Heart right ventricle (tissue), 16 donors: ENCODE data around the gene GAREM1. TPM values are rescaled to one million over a fixed set of nuclear protein-coding genes. Genes with fewer than 3 reads are reported as not detected.

ENCODE experiments used
- ATAC-seq, 8 donors: fragments of 200-7000 bp; cut with Tn5 transposase; one replicate each; pipeline ENCODE4 v1.9.1; 2020; ENCODE audit warnings: mild to moderate bottlenecking in 8 of 8, moderate library complexity in 8 of 8, moderate number of reproducible peaks in 1 of 8
- DNase-seq, 2 donors: peaks; one replicate each; pipeline ENCODE4 v3.0.0-alpha.2; 2020
- H3K27ac ChIP-seq, 10 donors: fragments of 200-600 bp; sonication (generic) in 2 of 10; one replicate each; pipeline versions ENCODE4 v1.5.0 to v1.8.0; 2020 to 2022; ENCODE audit warnings: mild to moderate bottlenecking in 3 of 10
- H3K27me3 ChIP-seq, 7 donors: fragments of 200-600 bp; one replicate each; pipeline ENCODE4 v1.8.0; 2021 to 2022; ENCODE audit warnings: mild to moderate bottlenecking in 2 of 7
- H3K36me3 ChIP-seq, 9 donors: fragments of 200-600 bp; sonication (generic) in 1 of 9; one replicate each; pipeline versions ENCODE4 v1.5.0 to v1.8.0; 2020 to 2022; ENCODE audit warnings: mild to moderate bottlenecking in 2 of 9
- H3K4me1 ChIP-seq, 9 donors: fragments of 200-600 bp; sonication (generic) in 1 of 9; one replicate each; pipeline versions ENCODE4 v1.5.0 to v1.8.0; 2020 to 2022; ENCODE audit warnings: mild to moderate bottlenecking in 4 of 9
- H3K4me3 ChIP-seq, 10 donors: fragments of 200-600 bp; sonication (generic) in 2 of 10; one replicate each; pipeline versions ENCODE4 v1.5.0 to v1.8.0; 2020 to 2022; ENCODE audit warnings: mild to moderate bottlenecking in 7 of 10, moderate library complexity in 2 of 10
- H3K9me3 ChIP-seq, 11 donors: fragments of 200-600 bp in 10 of 11; sonication (generic) in 2 of 11; one replicate each; pipeline versions ENCODE4 v1.5.0 to v1.8.0; 2013 to 2022; ENCODE audit warnings: mild to moderate bottlenecking in 2 of 11, control low read depth in 1 of 11, moderate library complexity in 1 of 11
- WGBS, 2 donors: extraction: QIAGEN DNeasy Blood & Tissue Kit; methylation state at CpG; one replicate each; pipeline ENCODE4 v1.1.7; 2013; ENCODE audit warnings: inconsistent platforms in 1 of 2; 5-methylcytosine and 5-hydroxymethylcytosine counted together
- intact Hi-C, 10 donors: fragments of 100-400 bp; cut with DNase I; formaldehyde crosslinking; loops; one replicate each; pipeline versions ENCODE4 v1.11.1 to v1.14.2; 2022
- polyA plus RNA-seq, 2 donors: library from polyadenylated mRNA; stranded (reverse); fragments of 200-250 nt; gene quantifications; one replicate each; pipeline ENCODE4 v1.2.3, GENCODE V29; 2013
- total RNA-seq, 10 donors: library from RNA; stranded (reverse); fragmentation: NEBNext Ultra II Directional in 3 of 10; extraction: Animal tissue kit (Norgen Biotek cat#: 25700) in 3 of 10; gene quantifications; one replicate each; pipeline versions ENCODE4 v1.2.1 to v1.2.4, GENCODE V29; 2021 to 2023
- TF ChIP-seq, protein P1 (sequence below), 9 donors: fragments of 200-600 bp; sonication (generic) in 2 of 9; IDR thresholded peaks; one replicate each; pipeline versions ENCODE4 v1.5.0 to v1.8.0; 2021 to 2022; ENCODE audit warnings: antibody characterized with exemption in 9 of 9, mild to moderate bottlenecking in 5 of 9, moderate library complexity in 1 of 9
- donor health status: Arrhythmogenic right ventricular cardiomyopathy.
- donor health status: ischemic (EF 13 %, LVEDD 7.1; RV severe dilation, severe dysfunction).
- donor health status: healthy with polysubstance abuse.
- donor health status: DM: no; HTN: yes; CAD: no.
- donor health status: DM: no; HTN: no; CAD: no.
- donor health status: ischemic (EF 25% LVEDD 6.9; RV normal size, moderate dysfunction).
- donor health status: ischemic (EF 25% LVEDD 5.7; RV mildly dilated, moderate dysfunction).
- donor health status: healthy.
- donor health status: DM: yes; HTN: yes; CAD: no.
- donor health status: Ischemic cardiomyopathy.
- donor health status: ischemic (EF 35%, LVEDD 5.7; RV mildly dilated, moderate dysfunction).
- donor health status: nonischemic (EF 11% LVEDD 7.7; RV severe dilation, severe dysfunction).
- donor health status: DM: yes; HTN: yes; CAD: no.
- donor health status: PGD.
- donor health status: ischemic (EF 29% LVEDD 5.4; RV normal size, mild dysfunction).
- donor health status: nonischemic (EF 23%, LVEDD 6.1; RV moderate dilation, normal function).

Gene GAREM1
- total and polyA plus RNA-seq, 12 donors, result 2.4 to 26.1 (median 13.4) TPM

DNA sequence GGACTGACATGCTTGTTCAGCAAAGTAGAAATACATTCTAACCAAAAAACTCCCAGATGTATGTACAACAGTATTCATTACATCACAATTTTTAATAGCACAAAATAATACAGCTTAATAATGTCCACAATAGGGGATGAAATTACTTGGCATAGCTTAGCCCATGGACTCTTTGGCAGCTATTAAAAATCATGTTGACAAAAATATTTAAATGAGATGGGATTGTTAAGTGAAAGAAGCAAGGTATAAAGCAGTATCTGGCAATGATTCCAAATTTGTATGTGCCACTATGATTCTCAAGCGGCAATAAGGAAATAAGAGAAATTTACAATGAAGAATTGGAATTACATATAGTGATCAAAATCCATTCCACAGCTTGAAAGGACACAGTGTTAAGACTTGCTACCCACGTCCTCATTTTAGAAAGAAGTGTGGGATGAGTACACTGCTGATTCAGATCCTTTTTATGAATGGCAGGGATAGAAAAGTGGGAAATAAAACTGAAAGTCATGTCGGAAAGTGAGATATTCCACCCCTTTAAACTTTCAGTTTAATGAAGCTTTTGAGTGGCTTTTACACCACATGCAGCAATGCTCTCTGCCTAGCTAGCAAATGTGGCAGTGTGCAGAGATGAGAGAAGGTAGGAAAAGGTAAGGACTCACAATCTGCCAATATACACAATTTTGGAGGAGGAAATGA is 2.4 kb downstream of the GAREM1 start:
- DNase-seq (no peak), ATAC-seq (no peak)
- Histone ChIP-seq H3K27ac (peak overlapping the region in 4 of 10 donors; percentile 8 to 79 (median 74)), H3K36me3 (no peaks in the 10 kb centered on the region), H3K4me3 (peak overlapping the region in 9 of 10 donors; percentile 69 to 89 (median 79)), H3K4me1 (peaks cover 3 to 45% (median 20%) of the 10 kb centered on the region in 9 donors), H3K27me3 (peaks cover 0 to 62% (median 10%) of the 10 kb centered on the region in 7 donors), H3K9me3 (no peaks in the 10 kb centered on the region)
- WGBS, 2 donors, result 36 to 37% methylated on average over 3 of the region's 3 CpGs
- intact Hi-C loops, result loop anchor here in 6 of 10 donors (5.0 to 10.0 kb wide), 6 partner anchors 46 to 123 kb away; no protein-coding TSS in a partner anchor
- TF ChIP-seq, protein P1, sequence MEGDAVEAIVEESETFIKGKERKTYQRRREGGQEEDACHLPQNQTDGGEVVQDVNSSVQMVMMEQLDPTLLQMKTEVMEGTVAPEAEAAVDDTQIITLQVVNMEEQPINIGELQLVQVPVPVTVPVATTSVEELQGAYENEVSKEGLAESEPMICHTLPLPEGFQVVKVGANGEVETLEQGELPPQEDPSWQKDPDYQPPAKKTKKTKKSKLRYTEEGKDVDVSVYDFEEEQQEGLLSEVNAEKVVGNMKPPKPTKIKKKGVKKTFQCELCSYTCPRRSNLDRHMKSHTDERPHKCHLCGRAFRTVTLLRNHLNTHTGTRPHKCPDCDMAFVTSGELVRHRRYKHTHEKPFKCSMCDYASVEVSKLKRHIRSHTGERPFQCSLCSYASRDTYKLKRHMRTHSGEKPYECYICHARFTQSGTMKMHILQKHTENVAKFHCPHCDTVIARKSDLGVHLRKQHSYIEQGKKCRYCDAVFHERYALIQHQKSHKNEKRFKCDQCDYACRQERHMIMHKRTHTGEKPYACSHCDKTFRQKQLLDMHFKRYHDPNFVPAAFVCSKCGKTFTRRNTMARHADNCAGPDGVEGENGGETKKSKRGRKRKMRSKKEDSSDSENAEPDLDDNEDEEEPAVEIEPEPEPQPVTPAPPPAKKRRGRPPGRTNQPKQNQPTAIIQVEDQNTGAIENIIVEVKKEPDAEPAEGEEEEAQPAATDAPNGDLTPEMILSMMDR (IDR thresholded peaks at IDR 0.05), result no peak

DNA sequence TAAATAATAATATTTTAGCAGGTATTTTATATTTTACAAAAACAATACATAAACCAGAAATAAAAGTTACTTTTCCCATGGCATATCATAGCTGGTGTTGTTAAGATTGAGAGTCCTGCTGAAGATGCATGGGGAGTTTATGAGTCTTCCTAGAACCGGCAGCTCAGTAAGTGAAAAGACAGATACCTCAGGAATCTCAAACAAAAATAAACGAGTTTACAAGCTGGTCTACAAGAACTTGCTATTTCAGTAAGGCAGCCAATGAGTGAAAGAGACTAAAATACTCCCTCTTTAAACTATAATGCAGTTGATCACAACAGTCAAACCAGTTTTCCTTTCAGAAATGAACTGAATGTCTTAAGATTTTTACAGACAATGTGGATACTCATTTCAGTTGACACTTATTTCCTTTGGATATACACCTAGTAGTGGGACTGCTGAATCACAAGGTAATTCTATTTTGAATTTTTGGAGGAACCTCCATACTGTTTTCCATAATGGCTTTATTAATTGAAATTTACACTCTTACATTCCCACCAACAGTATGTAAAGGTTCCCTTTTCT is 8.9 kb downstream of the GAREM1 start:
- ATAC-seq (peak in 3 of 8 donors; percentile 20 to 42 (median 41)), DNase-seq (no peak)
- H3K27me3 ChIP-seq, result peaks cover 0 to 15% (median 5%) of the 10 kb centered on the region in 7 donors
- WGBS, 2 donors, result 32 to 43% methylated on average over 2 of the region's 2 CpGs
- TF ChIP-seq, protein P1 (IDR thresholded peaks at IDR 0.05), result no peak
- H3K4me3 ChIP-seq, result no peak overlapping the region
- H3K36me3 ChIP-seq, result no peaks in the 10 kb centered on the region
- H3K9me3 ChIP-seq, result no peaks in the 10 kb centered on the region
- H3K4me1 ChIP-seq, result peaks cover 0 to 52% (median 25%) of the 10 kb centered on the region in 9 donors
- H3K27ac ChIP-seq, result peak overlapping the region in 2 of 10 donors; percentile 38 to 49
- intact Hi-C loops, result loop anchor here in 6 of 10 donors (10.0 kb wide), 4 partner anchors 77 to 117 kb away; no protein-coding TSS in a partner anchor

DNA sequence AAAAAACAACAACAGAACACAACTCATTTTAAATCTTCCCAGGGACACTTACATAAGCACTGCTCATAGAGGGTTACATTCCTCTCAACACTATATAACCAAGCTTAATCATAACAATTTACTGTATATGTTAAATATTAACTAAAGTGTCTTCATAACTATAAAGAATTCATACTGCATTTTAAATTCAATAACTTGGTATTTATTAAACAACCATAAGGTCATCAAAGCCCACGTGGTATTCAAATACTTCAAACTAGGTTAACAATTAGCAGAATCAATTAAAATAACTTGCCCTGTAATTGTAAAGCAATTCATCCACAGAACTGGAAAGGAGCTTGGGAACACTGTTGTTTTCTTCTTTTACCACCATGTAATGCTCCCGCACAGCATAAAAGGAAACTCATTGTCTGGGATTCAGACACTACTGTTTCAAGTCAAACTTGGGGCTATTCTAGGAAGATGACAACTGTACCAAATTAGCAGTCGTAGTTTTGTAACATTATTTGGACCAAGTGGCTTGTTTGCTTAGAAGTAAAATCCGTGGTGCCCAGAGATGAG is 10.4 kb downstream of the GAREM1 start:
- TF ChIP-seq, protein P1 (IDR thresholded peaks at IDR 0.05), result no peak
- H3K27me3 ChIP-seq, result peaks cover 0 to 1% (median 0%) of the 10 kb centered on the region in 7 donors
- no peak overlapping the region for H3K4me3 ChIP-seq
- H3K36me3 ChIP-seq, result no peaks in the 10 kb centered on the region
- no peaks in the 10 kb centered on the region for H3K9me3 ChIP-seq
- ATAC-seq, result peak in 6 of 8 donors; percentile 46 to 76 (median 62)
- no peak for DNase-seq
- H3K4me1 ChIP-seq, result peaks cover 0 to 56% (median 36%) of the 10 kb centered on the region in 9 donors
- intact Hi-C loops, result loop anchor here in 6 of 10 donors (10.0 kb wide), 4 partner anchors 75 to 115 kb away; no protein-coding TSS in a partner anchor
- 44 to 48% methylated on average over 4 of the region's 4 CpGs for whole genome bisulfite sequencing, 2 donors
- H3K27ac ChIP-seq, result peak overlapping the region in 7 of 10 donors; percentile 8 to 63 (median 38)
